Lung microvascular endothelial cell (primary cell): ENCODE measurements around the gene PTH1R. TPM values are rescaled to one million over a fixed set of nuclear protein-coding genes. Genes with fewer than 3 reads are reported as not detected.

ENCODE experiments used
- DNase-seq, 2 donors: peaks; one replicate each; pipeline versions ENCODE4 v3.0.0 to v3.0.0-alpha.2; 2010; ENCODE audit warnings: low read depth in 2 of 2
- total RNA-seq: library from RNA; depleted of rRNA; stranded (reverse); fragments of >200 nt; gene quantifications from 2 replicates; pipeline ENCODE4 v1.2.1, GENCODE V29; 2014

PTH1R gene
- total RNA-seq, 1 donor from 2014 or later, result under 0.01 TPM

GRCh38 chr3:46882377-46883053 lies 5.0 kb downstream of the PTH1R start:
- DNase-seq, result no peak

DNA sequence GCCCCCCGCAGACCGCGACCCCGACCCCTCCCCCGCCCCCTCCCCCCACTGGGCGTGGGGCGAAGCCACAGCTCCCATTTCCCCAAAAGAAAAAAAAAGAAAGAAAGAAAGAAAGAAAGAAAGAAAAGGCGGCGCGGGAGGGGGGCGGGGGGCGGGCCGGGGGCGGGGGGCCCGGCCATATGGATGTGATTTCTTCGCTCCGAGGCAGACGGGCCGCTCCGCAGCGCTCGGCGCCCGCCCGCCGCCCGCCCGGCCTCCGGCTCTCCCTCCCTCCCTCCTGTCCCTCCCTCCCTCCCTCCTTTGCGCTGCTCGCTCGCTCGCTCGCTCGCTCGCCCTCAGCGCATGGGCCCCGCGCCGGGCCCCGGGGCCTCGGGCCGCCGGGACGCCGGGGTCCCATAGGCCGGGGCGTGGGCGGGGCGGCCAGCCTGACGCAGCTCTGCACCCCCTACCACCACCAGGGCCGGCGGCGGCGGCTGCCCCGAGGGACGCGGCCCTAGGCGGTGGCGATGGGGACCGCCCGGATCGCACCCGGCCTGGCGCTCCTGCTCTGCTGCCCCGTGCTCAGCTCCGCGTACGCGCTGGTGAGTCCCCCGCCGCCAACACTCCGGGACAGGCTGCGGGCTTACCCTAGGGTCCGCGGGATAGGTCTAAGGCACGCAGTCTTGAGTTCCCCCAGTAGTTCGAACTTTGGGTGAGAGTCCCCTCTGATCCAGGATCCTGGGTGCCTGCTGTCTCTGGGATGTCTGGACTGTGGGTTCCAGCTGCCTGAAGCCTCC lies 5.7 kb downstream of the PTH1R start:
- DNase-seq, result peak in 1 of 2 donors; percentile 29

DNA sequence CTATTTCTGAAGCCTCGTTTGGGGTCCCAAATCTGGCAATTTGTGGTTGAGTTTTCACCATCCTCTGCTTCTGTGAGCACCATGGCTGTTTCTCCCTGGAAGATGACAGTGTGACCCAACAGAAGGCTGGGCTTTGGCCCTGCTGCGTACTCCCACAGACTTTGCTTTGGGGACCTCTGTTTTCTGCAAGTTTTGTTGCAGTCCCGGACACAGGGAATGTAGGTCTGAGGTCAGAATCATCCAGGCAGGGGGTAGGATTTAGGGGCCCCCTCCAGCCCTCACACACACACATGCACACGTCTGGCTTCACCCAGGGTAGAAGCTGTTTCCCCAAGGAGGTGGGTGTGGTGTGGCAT lies 6.3 kb downstream of the PTH1R start:
- no peak for DNase-seq

DNA sequence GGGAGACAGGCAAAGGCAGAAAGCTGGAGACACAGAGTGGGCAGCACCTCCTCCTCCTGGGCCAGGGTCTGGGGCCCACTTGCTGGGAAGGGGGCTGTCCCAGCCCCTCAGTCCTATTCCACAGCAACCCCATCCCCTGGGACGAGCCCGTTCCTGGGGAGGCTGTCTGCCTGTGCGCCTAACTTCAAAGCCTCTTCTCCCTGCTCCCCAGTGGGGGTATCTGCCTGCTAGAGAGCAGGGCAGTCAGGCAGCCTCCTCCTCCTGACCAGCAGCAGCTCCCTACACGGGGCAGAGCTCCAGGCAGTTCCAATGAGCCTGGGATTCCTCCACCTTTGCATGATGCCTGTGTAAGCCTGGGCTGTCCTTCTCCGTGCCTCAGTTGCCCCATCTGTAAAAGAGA lies 6.9 kb downstream of the PTH1R start:
- DNase-seq, result no peak

- DNase-seq, result no peak
These were observed 7.4 kb downstream of the PTH1R start for GRCh38 chr3:46884929-46885328.

DNA sequence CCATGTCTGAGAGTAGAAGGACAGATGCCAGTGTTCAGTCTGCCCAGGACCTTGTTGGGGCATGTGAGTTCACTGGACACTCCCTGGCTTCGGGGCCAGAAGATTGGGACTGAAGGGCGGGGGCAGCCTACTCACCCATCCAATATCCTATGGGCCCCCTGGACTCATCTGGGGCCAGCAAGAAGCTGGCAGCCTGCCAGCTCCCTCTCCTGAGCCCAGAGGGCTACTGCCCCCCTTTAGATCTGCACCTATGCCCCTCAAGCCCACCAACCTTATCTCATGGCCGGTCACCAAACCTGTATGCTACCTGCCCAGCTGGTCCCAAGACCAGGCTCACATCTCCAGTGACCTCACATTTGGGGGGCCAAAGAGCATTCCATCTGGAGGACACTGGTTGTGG lies 8.1 kb downstream of the PTH1R start:
- DNase-seq, result no peak

GRCh38 chr3:46887980-46888494 lies 10.5 kb downstream of the PTH1R start:
- DNase-seq, result no peak

- no peak for DNase-seq
These were observed 11.2 kb downstream of the PTH1R start for GRCh38 chr3:46888705-46889104.

DNA sequence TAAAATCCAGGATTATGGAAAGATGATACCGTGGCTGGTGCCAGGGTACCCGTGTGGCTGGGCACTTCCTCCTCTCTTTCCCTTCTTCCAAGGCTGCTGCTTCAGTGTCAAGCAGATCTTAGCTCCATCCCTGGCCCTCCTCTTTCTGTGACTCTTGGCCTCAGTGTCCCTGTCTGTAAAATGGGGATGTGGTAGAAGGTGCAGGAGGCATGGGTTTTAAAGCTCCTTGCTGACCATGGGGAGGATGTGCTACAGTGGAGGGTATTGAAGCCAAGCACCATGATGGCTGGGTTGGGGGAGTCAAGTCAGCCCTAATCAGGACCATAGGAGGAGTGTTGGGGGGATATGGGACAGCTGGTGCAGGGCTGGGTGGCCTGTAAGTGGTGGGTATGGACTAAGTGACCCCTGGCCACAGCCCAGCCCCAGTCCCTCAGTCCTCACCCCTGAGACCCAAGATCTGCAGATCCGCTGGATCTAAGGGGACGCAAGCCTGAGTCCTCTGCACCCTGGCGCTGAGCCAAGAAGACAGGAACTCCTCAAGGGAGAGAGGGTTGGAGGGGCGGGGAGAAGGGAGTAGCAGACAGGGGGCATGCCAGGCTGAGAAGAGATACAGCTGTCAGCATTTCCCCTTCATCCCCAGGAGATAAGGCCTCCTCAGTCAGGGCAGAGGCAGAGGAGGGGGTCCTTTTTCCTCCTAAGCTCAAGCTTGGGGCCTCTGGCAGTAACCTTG lies 12.0 kb downstream of the PTH1R start:
- no peak for DNase-seq

GRCh38 chr3:46890132-46890531 lies 12.6 kb downstream of the PTH1R start:
- no peak for DNase-seq

- DNase-seq, result no peak
These were observed 13.6 kb downstream of the PTH1R start for GRCh38 chr3:46891132-46891531.

DNA sequence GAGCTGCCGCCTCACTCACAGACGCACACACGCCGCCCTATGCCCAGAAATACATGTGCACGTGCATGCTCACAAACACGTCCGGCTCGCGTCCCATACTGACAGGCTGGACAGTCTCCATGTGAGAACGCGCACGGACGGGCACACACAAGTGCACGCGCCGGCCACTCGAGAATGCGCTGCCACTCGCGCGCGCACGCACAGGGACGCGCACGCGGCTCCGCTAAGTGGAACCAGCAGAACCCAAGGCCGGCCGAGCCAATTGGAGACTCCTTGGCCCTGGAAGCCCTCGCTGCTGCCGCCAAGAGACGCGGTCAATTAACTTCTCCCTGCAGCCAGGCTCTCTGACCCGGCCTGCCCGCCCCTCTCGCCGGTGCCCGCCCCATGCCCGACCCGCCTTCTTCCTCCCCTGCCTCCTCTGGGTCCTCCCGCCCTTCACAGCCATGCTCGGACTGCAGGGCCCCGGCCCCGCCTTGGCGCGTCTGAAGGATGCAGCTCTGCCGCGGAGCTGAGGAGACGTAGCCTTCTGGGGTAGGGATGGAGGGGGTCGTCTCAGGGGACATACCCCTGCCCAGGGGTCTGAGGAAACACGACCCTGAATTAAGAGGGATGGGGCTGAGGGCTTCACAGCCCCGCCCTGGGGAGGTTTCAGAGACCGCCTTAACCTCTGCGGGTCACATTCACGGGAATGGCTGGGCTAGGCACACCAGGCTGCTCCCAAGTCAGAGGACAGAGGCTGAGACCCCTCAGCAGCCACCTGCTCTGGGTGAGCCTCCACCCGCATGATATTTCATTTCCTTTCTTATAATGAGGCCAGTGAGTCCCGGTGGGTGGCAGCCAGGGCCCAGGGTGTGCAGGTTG lies 15.0 kb downstream of the PTH1R start:
- peak; percentile 61 to 75 for DNase-seq

DNA sequence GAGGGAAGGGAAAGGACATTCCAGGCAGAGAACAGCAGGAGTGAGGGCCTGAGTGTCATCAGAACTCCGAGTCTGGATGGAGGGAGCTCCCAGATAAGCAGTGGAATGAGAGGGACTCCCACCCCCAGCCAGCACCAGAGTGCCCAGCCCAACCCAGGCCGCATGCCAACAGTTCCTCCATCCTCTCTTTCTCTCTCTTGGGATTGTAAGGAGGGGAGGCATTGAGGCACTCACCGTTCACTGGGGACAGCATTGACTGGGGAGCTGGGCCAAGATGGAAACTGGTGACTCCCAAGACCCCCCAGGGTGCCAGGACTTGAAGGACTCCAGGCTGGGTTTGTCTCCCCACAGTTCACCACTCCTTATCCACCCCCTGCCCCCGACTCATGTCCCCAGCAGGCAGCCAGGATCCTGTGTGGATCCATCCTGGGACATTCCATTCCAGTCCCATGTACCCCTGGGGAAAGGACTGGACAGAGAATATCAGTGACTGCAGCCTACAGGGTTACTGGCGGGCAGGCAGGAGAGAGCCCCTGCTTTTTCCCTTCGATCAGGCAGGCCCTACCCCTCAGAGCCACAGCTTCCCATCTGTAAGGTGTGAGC lies 15.7 kb downstream of the PTH1R start:
- no peak for DNase-seq

- no peak for DNase-seq
These were observed 16.2 kb downstream of the PTH1R start for GRCh38 chr3:46893763-46894162.

DNA sequence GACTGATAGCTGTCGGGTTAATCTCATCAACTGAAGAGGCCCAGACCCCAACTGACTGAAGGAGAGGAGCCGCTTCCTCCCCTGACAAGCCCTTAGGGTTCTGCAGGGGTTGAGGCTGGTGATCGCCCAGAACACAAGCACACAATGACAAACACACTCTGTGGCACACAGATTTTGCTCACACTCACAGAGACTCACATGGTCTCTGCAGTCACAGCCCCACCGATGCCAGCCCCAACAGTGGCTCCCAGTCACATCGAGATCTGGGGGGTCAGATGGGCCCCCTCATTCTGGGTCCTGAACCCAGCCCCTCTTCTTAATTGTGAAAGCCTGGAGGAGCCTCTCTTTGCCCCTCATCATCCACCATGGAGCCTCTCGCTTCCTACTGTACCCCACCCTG lies 16.7 kb downstream of the PTH1R start:
- DNase-seq, result no peak

GRCh38 chr3:46895204-46895660 lies 17.7 kb downstream of the PTH1R start:
- DNase-seq, result peak; percentile 47 to 73

- no peak for DNase-seq
These were observed 18.2 kb downstream of the PTH1R start for GRCh38 chr3:46895761-46896160.

DNA sequence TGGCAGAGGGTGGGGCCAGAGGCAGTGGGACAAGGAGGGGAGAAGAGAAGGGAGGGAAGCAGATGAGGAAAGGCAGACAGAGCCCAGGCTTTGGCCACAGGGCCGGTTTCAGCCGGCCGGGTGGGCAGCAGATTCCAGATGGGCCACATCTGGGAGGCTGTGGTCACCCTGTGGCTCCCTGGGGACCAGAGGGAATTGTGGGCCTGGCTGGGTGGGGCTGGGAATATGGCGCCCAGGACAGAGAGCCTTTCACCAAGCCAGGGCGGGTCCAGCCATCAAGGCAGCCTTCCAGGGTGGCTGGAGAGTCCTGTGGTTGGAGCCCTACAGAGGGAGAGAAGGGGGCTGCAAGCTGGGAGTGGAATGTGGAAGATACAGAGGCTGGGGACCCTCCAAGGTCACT lies 18.9 kb downstream of the PTH1R start:
- no peak for DNase-seq

GRCh38 chr3:46897031-46897430 lies 19.5 kb downstream of the PTH1R start:
- no peak for DNase-seq

DNA sequence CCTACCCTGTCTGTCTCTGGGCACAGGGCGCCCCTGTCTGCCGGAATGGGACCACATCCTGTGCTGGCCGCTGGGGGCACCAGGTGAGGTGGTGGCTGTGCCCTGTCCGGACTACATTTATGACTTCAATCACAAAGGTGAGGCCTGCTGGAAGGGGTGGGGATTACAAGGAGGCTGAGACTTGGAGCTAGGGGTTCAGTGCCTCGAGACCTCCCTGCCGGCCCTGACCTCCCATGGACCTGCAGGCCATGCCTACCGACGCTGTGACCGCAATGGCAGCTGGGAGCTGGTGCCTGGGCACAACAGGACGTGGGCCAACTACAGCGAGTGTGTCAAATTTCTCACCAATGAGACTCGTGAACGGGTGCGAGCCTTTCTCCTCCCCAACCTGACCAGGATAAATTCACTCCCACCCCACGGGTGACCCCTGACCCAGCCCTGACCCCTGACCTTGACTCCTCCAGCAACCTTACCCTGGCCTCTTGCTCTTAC lies 20.4 kb downstream of the PTH1R start:
- no peak for DNase-seq
